Spleen (tissue), 11 donors: ENCODE measurements around the gene ZNF496. TPM values are rescaled to one million over a fixed set of nuclear protein-coding genes. Genes with fewer than 3 reads are reported as not detected.
"Not testable (repeated sequence)": the region's sequence is repeated elsewhere in the genome, so short reads cannot be mapped to it uniquely, and the experiment has no call there.

Source experiments
- DNase-seq: peaks from one replicate; pipeline ENCODE4 v3.0.0-alpha.2; 2020
- H3K27ac ChIP-seq, 8 donors: fragments of 200-600 bp; sonication (generic) in 7 of 8; 1 replicate in 4 of 8; 2 replicates in 4 of 8; pipeline versions ENCODE4 v1.5.0 to v1.8.0; 2016 to 2021; ENCODE audit warnings: inconsistent platforms in 4 of 8, mild to moderate bottlenecking in 4 of 8, moderate library complexity in 1 of 8
- H3K27me3 ChIP-seq, 7 donors: fragments of 200-600 bp; sonication (generic) in 6 of 7; replicated peaks in 1 of 7; 1 replicate in 4 of 7; 2 replicates in 3 of 7; pipeline versions ENCODE4 v1.5.0 to v1.8.0; 2016 to 2021; ENCODE audit warnings: inconsistent platforms in 3 of 7, mild to moderate bottlenecking in 1 of 7
- H3K36me3 ChIP-seq, 6 donors: fragments of 200-600 bp; sonication (generic) in 5 of 6; 1 replicate in 4 of 6; 2 replicates in 2 of 6; pipeline versions ENCODE4 v1.5.0 to v1.8.0; 2016 to 2021; ENCODE audit warnings: inconsistent platforms in 2 of 6
- H3K4me1 ChIP-seq, 6 donors: fragments of 200-600 bp; sonication (generic) in 5 of 6; 1 replicate in 3 of 6; 2 replicates in 3 of 6; pipeline versions ENCODE4 v1.5.0 to v1.8.0; 2016 to 2021; ENCODE audit warnings: inconsistent platforms in 3 of 6
- H3K4me3 ChIP-seq, 8 donors: fragments of 200-600 bp; sonication (generic) in 7 of 8; 1 replicate in 4 of 8; 2 replicates in 4 of 8; pipeline versions ENCODE4 v1.5.0 to v1.8.0; 2016 to 2021; ENCODE audit warnings: inconsistent platforms in 4 of 8, mild to moderate bottlenecking in 4 of 8, moderate library complexity in 2 of 8
- H3K9me3 ChIP-seq, 8 donors: fragments of 200-600 bp; sonication (generic) in 7 of 8; 1 replicate in 4 of 8; 2 replicates in 4 of 8; pipeline versions ENCODE4 v1.5.0 to v1.8.0; 2016 to 2021; ENCODE audit warnings: inconsistent platforms in 4 of 8
- POLR2A ChIP-seq, 3 donors: fragments of 450-650 bp; IDR thresholded peaks; one replicate each; pipeline ENCODE4 v1.5.1; 2017; ENCODE audit warnings: antibody characterized with exemption in 3 of 3, mild to moderate bottlenecking in 1 of 3
- POLR2AphosphoS5 ChIP-seq, 3 donors: sonication (generic); formaldehyde crosslinking; IDR thresholded peaks; one replicate each; pipeline ENCODE4 v1.5.1; 2017; ENCODE audit warnings: antibody characterized with exemption in 3 of 3
- WGBS, 5 donors: extraction: QIAGEN DNeasy Blood & Tissue Kit in 3 of 5; methylation state at CpG; one replicate each; pipeline versions ENCODE4 v1.1.5 to v1.1.7; 2013 to 2018; 5-methylcytosine and 5-hydroxymethylcytosine counted together
- intact Hi-C: fragments of 100-400 bp; cut with DNase I; formaldehyde crosslinking; loops from one replicate; pipeline ENCODE4 v1.15.0; 2023; ENCODE audit warnings: low total_unique reads
- polyA plus RNA-seq, 3 donors: library from polyadenylated mRNA; stranded (reverse); fragments of 200-250 nt; gene quantifications; one replicate each; pipeline ENCODE4 v1.2.1, GENCODE V29; 2013
- total RNA-seq, 7 donors: library from RNA; depleted of rRNA in 3 of 7; stranded (reverse); fragments of >200 nt in 3 of 7; fragmentation: NEBNext Ultra II Directional in 4 of 7; extraction: Animal tissue kit (Norgen Biotek cat#: 25700) in 4 of 7; gene quantifications; one replicate each; pipeline versions ENCODE4 v1.1.0 to v1.2.1, GENCODE V29; 2016 to 2021
- TF ChIP-seq, protein P1 (sequence below), 11 experiments: fragments of 200-600 bp in 7 of 11; fragments of 450-650 bp in 4 of 11; sonication (generic) in 4 of 11; IDR thresholded peaks in 8 of 11; conservative IDR thresholded peaks in 3 of 11; 1 replicate in 7 of 11; 2 replicates in 4 of 11; pipeline versions ENCODE4 v1.4.0 to v1.8.0; 2016 to 2021; ENCODE audit warnings: antibody characterized with exemption in 11 of 11, inconsistent platforms in 4 of 11, mild to moderate bottlenecking in 1 of 11
- donor health status: healthy with polysubstance abuse.
- donor health status: DM: no; HTN: no; CAD: no; lungs with moderate emphysema.
- donor health status: DM: no; HTN: no; CAD: no.
- donor health status: Bipolar disorder and iron deficiency.
- donor health status: healthy.
- donor health status: DM: no; HTN: no; CAD: no.
- donor health status: DM: yes; HTN: yes; CAD: no.

ZNF496 gene
- total and polyA plus RNA-seq, 10 donors = 5.7 to 45.4 (median 26.7) TPM

DNA sequence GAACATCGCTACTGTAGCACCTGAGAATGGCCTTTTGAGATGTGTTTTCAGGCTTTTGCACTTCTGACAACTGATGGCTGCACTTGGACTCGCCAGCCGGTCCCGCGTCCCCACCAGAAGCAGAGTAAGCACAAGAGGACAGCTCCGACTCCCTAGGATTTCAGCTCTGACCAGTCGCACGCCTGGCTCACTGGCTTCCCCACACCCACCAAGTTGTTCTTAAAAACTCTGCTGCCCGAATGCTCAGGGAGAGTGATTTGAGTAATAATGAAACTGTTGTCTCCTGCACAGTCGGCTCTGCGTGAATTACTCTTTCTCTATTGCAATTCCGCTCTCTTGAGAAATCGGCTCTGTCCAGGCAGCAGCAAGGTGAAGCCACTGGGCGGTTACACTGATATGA is 44.1 kb upstream of the ZNF496 start:
- 80 to 92% (median 82%) methylated on average over 14 of the region's 14 CpGs for WGBS, 5 donors
- Histone ChIP-seq H3K4me3 (no peak overlapping the region), H3K27me3 (peaks cover 0 to 18% (median 0%) of the 10 kb centered on the region in 7 donors), H3K9me3 (peaks cover 0 to 4% (median 0%) of the 10 kb centered on the region in 8 donors), H3K36me3 (no peaks in the 10 kb centered on the region), H3K4me1 (peaks cover 0 to 15% (median 8%) of the 10 kb centered on the region in 6 donors), H3K27ac (no peak overlapping the region)
- no peak for DNase-seq
- TF ChIP-seq POLR2AphosphoS5 (IDR thresholded peaks at IDR 0.05) = no peak
- TF ChIP-seq, protein P1, sequence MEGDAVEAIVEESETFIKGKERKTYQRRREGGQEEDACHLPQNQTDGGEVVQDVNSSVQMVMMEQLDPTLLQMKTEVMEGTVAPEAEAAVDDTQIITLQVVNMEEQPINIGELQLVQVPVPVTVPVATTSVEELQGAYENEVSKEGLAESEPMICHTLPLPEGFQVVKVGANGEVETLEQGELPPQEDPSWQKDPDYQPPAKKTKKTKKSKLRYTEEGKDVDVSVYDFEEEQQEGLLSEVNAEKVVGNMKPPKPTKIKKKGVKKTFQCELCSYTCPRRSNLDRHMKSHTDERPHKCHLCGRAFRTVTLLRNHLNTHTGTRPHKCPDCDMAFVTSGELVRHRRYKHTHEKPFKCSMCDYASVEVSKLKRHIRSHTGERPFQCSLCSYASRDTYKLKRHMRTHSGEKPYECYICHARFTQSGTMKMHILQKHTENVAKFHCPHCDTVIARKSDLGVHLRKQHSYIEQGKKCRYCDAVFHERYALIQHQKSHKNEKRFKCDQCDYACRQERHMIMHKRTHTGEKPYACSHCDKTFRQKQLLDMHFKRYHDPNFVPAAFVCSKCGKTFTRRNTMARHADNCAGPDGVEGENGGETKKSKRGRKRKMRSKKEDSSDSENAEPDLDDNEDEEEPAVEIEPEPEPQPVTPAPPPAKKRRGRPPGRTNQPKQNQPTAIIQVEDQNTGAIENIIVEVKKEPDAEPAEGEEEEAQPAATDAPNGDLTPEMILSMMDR (IDR thresholded peaks at IDR 0.05 in 8 of 11, conservative IDR thresholded peaks at IDR 0.05 in 3 of 11) = no peak
- TF ChIP-seq POLR2A (IDR thresholded peaks at IDR 0.05) = no peak
- intact Hi-C loops = no loop called here

DNA sequence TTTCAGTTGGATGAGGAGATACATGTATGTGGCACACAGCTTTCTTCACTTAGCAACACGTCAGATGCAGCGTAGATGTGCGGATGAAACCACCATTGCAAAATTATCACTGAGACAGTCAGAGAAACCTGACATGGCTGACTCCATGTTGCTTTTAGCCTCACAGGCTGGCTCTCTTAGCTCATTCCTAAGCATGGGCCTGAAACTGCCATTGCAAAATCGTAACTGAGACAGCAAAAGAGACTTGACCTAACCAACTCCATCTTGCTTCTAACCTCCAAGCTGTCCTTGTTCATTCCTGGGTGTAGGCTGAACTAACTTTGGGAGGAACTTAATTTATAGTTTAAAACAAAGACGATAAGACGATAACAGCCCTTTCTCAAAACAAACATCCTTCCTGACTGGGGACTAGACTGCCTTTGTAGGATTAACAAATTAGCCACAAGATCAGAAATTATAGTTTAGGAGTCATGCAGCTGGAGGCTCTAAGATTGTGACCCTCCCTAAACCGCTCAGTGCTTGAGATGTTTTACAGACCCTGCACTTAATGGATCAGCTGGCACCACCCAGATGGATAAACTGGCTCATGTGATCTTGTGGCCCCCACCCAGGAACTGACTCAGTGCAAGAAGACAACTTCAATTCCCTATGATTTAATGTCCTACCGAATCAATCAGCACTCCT is 43.1 kb upstream of the ZNF496 start:
- H3K36me3 ChIP-seq, DNase-seq: not testable (repeated sequence)
- intact Hi-C loops = loop anchor here (5.0 kb wide), 1 partner anchor 113 kb away; no protein-coding TSS in a partner anchor

DNA sequence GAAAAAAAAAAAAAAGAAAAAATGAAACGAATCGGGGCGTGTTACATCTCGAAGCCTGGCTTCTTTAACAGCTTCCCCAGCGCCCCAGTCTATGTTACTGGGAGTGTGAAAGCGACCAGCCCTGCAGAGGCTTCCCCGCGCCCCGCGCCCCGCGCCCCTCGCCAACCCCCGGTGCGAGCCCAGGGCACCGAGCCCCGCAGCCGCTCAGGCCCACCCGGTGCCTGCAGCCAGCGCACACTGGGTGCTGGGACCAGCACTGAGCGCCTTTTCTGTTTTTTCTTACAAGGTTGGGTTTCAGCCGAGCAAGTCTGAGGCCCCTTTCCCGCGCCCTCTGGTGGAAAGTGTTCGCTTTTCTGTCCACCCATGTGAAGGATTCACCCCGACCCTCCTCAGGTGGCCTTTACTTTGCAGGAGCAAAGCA is 42.1 kb upstream of the ZNF496 start:
- peak overlapping the region in 6 of 8 donors; percentile 10 to 63 (median 38) for H3K4me3 ChIP-seq
- intact Hi-C loops = loop anchor here (5.0 kb wide), 1 partner anchor 114 kb away; no protein-coding TSS in a partner anchor
- peaks cover 0 to 22% (median 0%) of the 10 kb centered on the region in 7 donors for H3K27me3 ChIP-seq
- DNase-seq = peak; percentile 82
- H3K36me3 ChIP-seq = no peaks in the 10 kb centered on the region
- no peaks in the 10 kb centered on the region for H3K9me3 ChIP-seq
- no peak overlapping the region for H3K27ac ChIP-seq
- 5 to 29% (median 20%) methylated on average over 26 of the region's 26 CpGs for WGBS, 5 donors
- peaks cover 0 to 18% (median 8%) of the 10 kb centered on the region in 6 donors for H3K4me1 ChIP-seq
- TF ChIP-seq, protein P1 (IDR thresholded peaks at IDR 0.05 in 8 of 11, conservative IDR thresholded peaks at IDR 0.05 in 3 of 11) = peak in 9 of 11 experiments; percentile 10 to 66 (median 46)
- TF ChIP-seq POLR2A (IDR thresholded peaks at IDR 0.05) (no peak), POLR2AphosphoS5 (IDR thresholded peaks at IDR 0.05) (no peak)

More for the DNA sequence above, 43.1 kb upstream of the ZNF496 start:
- H3K9me3 ChIP-seq, H3K4me3 ChIP-seq, H3K27ac ChIP-seq: not testable (repeated sequence)
- Histone ChIP-seq H3K4me1 (peaks cover 0 to 15% (median 8%) of the 10 kb centered on the region in 6 donors), H3K27me3 (peaks cover 0 to 22% (median 0%) of the 10 kb centered on the region in 7 donors)
- WGBS, 5 donors = 87 to 91% (median 88%) methylated on average over 8 of the region's 8 CpGs

DNA sequence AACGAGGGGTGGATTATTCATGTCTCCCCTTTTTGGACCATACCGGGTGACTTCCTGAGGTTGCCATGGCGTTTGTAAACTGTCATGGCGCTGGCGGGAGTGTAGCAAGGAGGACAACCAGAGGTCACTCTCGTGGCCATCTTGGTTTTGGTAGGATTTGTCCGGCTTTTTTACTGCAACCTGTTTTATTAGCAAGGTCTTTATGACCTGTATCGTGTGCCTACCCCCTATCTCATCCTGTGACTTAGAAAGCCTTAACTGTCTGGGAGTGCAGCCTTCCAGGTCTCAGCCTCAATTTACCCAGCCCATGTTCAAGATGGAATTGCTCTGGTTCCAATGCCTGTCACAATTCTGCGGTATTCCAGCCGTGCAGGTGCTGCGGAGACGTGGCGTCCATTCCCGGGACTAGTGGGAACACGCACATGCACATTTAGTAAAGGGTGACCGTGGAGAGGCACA is 40.2 kb upstream of the ZNF496 start:
- peaks cover 0 to 22% (median 0%) of the 10 kb centered on the region in 7 donors for H3K27me3 ChIP-seq
- DNase-seq = no peak
- intact Hi-C loops = loop anchor here (5.0 kb wide), 1 partner anchor 115 kb away; no protein-coding TSS in a partner anchor
- peaks cover 0 to 18% (median 8%) of the 10 kb centered on the region in 6 donors for H3K4me1 ChIP-seq
- no peaks in the 10 kb centered on the region for H3K36me3 ChIP-seq
- TF ChIP-seq POLR2A (IDR thresholded peaks at IDR 0.05) (no peak), POLR2AphosphoS5 (IDR thresholded peaks at IDR 0.05) (no peak)
- TF ChIP-seq, protein P1 (IDR thresholded peaks at IDR 0.05 in 8 of 11, conservative IDR thresholded peaks at IDR 0.05 in 3 of 11) = no peak
- 89 to 96% (median 93%) methylated on average over 16 of the region's 16 CpGs for WGBS, 5 donors
- no peak overlapping the region for H3K27ac ChIP-seq
- H3K9me3 ChIP-seq = peaks cover 0 to under 1% (median 0%) of the 10 kb centered on the region in 8 donors
- H3K4me3 ChIP-seq = no peak overlapping the region
